Right lobe of liver (tissue), 4 donors: ENCODE results near the gene SLC44A5.

Source experiments
- POLR2A ChIP-seq: fragments of 450-650 bp; IDR thresholded peaks from one replicate; pipeline ENCODE4 v1.6.1; 2017; ENCODE audit warnings: antibody characterized with exemption, mild to moderate bottlenecking
- TF ChIP-seq, protein P1 (sequence below), 4 donors: fragments of 200-600 bp in 3 of 4; fragments of 450-650 bp in 1 of 4; IDR thresholded peaks; one replicate each; pipeline versions ENCODE4 v1.5.1 to v1.8.0; 2016 to 2022; ENCODE audit warnings: antibody characterized with exemption in 4 of 4, mild to moderate bottlenecking in 2 of 4
- donor health status: DM: no; HTN: no; CAD: no.
- donor health status: DM: no; HTN: no; CAD: no.
- donor health status: DM: no; HTN: yes; CAD: no.

DNA sequence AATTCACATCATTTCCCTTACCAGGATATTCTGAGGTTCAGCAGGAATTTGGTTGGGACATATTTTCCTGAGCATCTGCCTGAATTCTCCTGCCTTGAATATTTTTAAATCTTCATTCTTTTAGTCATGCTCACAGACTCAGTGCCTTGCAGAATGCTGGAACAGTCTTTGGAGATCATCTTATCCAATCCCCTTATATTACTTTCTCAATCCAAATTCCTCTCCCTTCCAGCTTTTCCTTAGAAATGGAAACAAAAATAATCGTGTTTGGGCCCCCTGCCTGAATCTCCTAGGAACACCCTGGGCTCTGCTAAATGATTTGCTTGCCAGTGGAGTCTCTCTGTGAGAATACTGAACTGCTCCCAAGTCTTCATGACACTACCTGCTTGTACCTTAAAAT lies 438.4 kb downstream of the SLC44A5 start:
- TF ChIP-seq, protein P1, sequence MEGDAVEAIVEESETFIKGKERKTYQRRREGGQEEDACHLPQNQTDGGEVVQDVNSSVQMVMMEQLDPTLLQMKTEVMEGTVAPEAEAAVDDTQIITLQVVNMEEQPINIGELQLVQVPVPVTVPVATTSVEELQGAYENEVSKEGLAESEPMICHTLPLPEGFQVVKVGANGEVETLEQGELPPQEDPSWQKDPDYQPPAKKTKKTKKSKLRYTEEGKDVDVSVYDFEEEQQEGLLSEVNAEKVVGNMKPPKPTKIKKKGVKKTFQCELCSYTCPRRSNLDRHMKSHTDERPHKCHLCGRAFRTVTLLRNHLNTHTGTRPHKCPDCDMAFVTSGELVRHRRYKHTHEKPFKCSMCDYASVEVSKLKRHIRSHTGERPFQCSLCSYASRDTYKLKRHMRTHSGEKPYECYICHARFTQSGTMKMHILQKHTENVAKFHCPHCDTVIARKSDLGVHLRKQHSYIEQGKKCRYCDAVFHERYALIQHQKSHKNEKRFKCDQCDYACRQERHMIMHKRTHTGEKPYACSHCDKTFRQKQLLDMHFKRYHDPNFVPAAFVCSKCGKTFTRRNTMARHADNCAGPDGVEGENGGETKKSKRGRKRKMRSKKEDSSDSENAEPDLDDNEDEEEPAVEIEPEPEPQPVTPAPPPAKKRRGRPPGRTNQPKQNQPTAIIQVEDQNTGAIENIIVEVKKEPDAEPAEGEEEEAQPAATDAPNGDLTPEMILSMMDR (IDR thresholded peaks at IDR 0.05): no peak
- no peak for TF ChIP-seq POLR2A
